Fibroblast of pulmonary artery (primary cell): Measurements from ENCODE around the gene THADA.

Experiments
- DNase-seq: peaks from one replicate; pipeline ENCODE4 v3.0.0-alpha.2; 2010; ENCODE audit warnings: low read depth
- H3K4me3 ChIP-seq: replicated peaks from 2 replicates; pipeline ENCODE4 v1.5.1; 2011; ENCODE audit warnings: low read depth, mild to moderate bottlenecking, control low read depth, low read length, moderate library complexity
- CTCF ChIP-seq: IDR thresholded peaks from 2 replicates; pipeline ENCODE4 v1.5.1; 2011; ENCODE audit warnings: mild to moderate bottlenecking, control low read depth, low read length, inconsistent platforms; ENCODE audit errors: missing control alignments

Gene THADA

DNA sequence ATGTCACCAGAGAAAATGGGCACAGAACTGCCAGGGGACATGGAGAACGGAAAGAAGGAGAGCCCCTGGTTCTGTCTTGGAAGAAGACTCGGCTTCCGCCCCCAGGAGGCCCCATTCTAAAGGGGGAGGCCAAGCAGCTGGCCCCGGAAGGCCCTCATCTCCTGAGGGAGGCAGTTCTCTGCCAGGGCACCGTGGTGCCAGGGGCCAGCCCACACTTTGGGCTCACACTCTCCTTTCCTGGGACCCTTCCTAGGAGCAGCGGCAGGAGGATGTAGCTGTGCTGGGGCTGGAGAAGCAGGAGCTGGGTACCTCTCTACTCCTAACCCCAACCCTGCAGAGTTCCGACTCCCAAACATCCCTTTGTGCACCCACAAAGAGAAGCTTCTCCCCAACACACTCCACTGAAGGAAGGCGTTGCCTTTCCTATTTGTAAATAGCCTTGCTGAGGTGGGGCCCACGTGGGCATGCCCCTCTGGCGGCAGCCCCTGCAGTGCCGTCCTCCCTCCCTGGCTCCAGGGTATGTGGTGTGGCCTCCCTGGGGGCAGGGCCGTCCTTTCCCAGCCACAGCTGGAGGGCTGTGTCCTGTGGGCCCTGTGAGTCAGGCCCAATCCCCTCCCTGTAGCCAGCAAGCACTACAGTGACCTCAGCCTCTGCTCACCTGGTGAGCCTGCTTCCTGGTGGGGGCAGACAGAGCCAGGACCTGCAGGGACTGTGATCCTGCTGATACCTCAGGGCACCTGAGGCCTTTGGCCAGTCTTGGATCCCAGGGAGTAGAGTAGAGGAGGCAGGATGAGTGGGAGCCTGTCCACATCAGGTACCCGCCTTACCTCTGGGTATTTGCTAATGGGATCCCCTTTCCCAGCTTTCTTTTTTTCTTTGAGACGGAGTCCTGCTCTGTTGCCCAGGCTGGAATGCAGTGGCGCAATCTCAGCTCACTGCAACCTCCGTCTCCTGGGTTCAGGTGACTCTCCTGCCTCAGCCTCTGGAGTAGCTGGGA lies 396.0 kb downstream of the THADA start:
- H3K4me3 ChIP-seq: no peak overlapping the region
- no peak for TF ChIP-seq CTCF
- no peak for DNase-seq

GRCh38 chr2:43198263-43198662 lies 397.6 kb downstream of the THADA start:
- DNase-seq: no peak
- H3K4me3 ChIP-seq: no peak overlapping the region
- TF ChIP-seq CTCF: no peak

- H3K4me3 ChIP-seq: no peak overlapping the region
- DNase-seq: no peak
- no peak for TF ChIP-seq CTCF
Observed at GRCh38 chr2:43197588-43197896, 398.3 kb downstream of the THADA start.

DNA sequence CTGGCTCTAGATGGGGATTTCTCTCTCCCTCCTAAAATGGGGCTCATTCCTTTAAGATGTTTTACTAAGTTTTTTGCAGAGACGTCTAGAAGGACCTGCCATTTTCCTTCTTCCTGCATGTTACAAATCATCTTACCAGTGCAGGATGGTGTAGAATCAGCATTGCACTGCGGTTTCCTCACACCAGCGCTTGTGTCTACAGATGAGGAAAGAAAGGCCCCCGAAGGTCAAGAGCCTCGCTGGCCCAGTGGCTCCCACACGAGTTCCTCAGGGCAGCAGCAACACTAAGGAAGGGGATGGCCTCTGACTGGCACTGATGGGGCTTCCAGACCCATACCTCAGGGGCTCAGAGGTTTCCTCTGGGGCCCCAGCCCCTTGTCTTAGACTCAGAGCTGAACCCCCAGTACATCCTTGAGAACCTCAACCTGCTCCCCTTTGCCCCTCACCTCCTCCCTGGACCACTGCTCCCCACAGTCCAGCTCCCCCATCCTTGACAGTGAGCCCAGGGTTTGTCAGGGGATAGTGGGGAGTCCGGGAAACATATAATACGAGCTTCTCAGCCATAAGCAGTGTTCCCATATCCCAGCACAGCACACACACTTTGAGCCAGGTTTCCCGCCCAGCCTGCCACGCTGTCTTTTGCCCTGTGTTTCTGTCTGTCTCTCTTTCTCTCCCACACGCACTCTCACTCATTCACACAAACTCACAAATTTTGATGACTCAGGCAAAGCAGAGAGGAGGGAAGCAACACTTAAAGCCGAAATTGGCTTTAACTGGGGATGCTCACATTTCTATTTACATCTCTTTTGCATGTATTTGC lies 398.9 kb downstream of the THADA start:
- TF ChIP-seq CTCF: no peak
- DNase-seq: no peak

GRCh38 chr2:43194121-43194869 lies 401.5 kb downstream of the THADA start:
- no peak for DNase-seq
- no peak overlapping the region for H3K4me3 ChIP-seq
- no peak for TF ChIP-seq CTCF

More for the DNA sequence above, 398.9 kb downstream of the THADA start:
- no peak overlapping the region for H3K4me3 ChIP-seq

DNA sequence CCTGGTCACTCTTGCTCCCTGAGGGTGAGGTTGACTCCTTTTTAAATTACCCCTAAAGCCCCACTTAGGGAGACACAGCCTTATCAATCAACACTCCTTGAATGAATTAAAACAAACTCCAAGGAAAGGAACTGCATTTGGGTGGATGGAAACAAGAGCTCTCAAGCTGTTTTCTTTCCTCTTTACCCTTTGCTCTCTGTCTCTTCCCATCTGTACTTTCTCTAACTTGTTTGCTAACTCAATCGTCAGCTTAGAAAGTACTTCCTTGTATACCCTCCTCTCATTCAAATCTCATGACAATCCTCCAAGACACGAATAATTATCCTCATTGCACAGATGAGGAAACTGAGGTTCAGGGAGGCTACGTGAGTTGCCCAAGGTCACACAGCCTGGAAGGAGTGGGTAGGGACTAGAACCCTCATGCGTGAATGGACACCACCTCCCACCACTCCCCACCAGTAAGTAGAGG lies 402.2 kb downstream of the THADA start:
- DNase-seq: no peak
- no peak overlapping the region for H3K4me3 ChIP-seq
- TF ChIP-seq CTCF: no peak
